Nucleus accumbens (tissue), 56 donors: Measurements from ENCODE around the gene PCSK7.

Source experiments
- DNase-seq, 56 donors: peaks; one replicate each; lab custom pipeline; 2025; lab: John Stamatoyannopoulos, UW

The PCSK7 gene

GRCh38 chr11:117230999-117231841, 653 bp downstream of the PCSK7 start:
- DNase-seq = no peak

GRCh38 chr11:117230286-117230961, 1.4 kb downstream of the PCSK7 start:
- DNase-seq = no peak

- DNase-seq = no peak
Observed at GRCh38 chr11:117229931-117230285, 2.0 kb downstream of the PCSK7 start.

GRCh38 chr11:117229411-117229810, 2.5 kb downstream of the PCSK7 start:
- no peak for DNase-seq

GRCh38 chr11:117228091-117228490, 3.8 kb downstream of the PCSK7 start:
- DNase-seq = no peak

- DNase-seq = peak in 32 of 56 donors; percentile 19 to 73 (median 37)
Observed at GRCh38 chr11:117226388-117227385, 5.2 kb downstream of the PCSK7 start.

GRCh38 chr11:117225553-117226170, 6.2 kb downstream of the PCSK7 start:
- no peak for DNase-seq

- DNase-seq = no peak
Observed at GRCh38 chr11:117223741-117224689, 7.9 kb downstream of the PCSK7 start.

GRCh38 chr11:117222991-117223740, 8.7 kb downstream of the PCSK7 start:
- peak in 4 of 56 donors; percentile 17 to 41 (median 32) for DNase-seq

GRCh38 chr11:117221775-117222517, 9.9 kb downstream of the PCSK7 start:
- DNase-seq = no peak

GRCh38 chr11:117220999-117221774, 10.7 kb downstream of the PCSK7 start:
- peak in 15 of 56 donors; percentile 25 to 56 (median 42) for DNase-seq

- DNase-seq = peak in 47 of 56 donors; percentile 11 to 83 (median 47)
Observed at GRCh38 chr11:117220568-117220967, 11.3 kb downstream of the PCSK7 start.

- no peak for DNase-seq
Observed at GRCh38 chr11:117219995-117220394, 11.9 kb downstream of the PCSK7 start.

GRCh38 chr11:117219455-117219854, 12.4 kb downstream of the PCSK7 start:
- no peak for DNase-seq

GRCh38 chr11:117219001-117219400, 12.9 kb downstream of the PCSK7 start:
- DNase-seq = no peak

- no peak for DNase-seq
Observed at GRCh38 chr11:117218133-117218915, 13.5 kb downstream of the PCSK7 start.
